ENCODE results near the gene KAT14.
A peak's percentile ranks its signal among the peaks of the same experiment; 100 is the strongest.
"Not testable (repeated sequence)": the region's sequence is repeated elsewhere in the genome, so short reads cannot be mapped to it uniquely, and the experiment has no call there.

KAT14 gene

GRCh38 chr20:18137412-18138265 lies at the start of gene KAT14, which contains the start of gene PET117:
KAT14 (plus strand) TSS chr20:18137863; CDS start chr20:18142661, 4,798 bp downstream.
PET117 (plus strand) TSS chr20:18137863; CDS start chr20:18137956, 93 bp downstream.
- peak; percentile 76 for DNase-seq (ENCODE audit: extremely low spot score, insufficient read length, low read depth)
- FAIRE-seq: peak; percentile 87

- FAIRE-seq; DNase-seq (ENCODE audit: extremely low spot score, insufficient read length, low read depth): not testable (repeated sequence)
Measured at GRCh38 chr20:18088298-18088697, 49.4 kb upstream of the KAT14 start.

- FAIRE-seq; DNase-seq (ENCODE audit: extremely low spot score, insufficient read length, low read depth): not testable (repeated sequence)
Measured at GRCh38 chr20:18088841-18089240, 48.8 kb upstream of the KAT14 start.

- FAIRE-seq (no peak), DNase-seq (ENCODE audit: extremely low spot score, insufficient read length, low read depth) (no peak)
Measured at GRCh38 chr20:18090044-18090443, 47.6 kb upstream of the KAT14 start.

- no peak for DNase-seq (ENCODE audit: extremely low spot score, insufficient read length, low read depth)
- FAIRE-seq: no peak
Measured at GRCh38 chr20:18090477-18090876, 47.2 kb upstream of the KAT14 start.

- no peak for DNase-seq (ENCODE audit: extremely low spot score, insufficient read length, low read depth)
Measured at GRCh38 chr20:18091623-18092022, 46.0 kb upstream of the KAT14 start.

GRCh38 chr20:18092890-18093289 lies 44.8 kb upstream of the KAT14 start:
- DNase-seq (ENCODE audit: extremely low spot score, insufficient read length, low read depth) (no peak), FAIRE-seq (no peak)

More at GRCh38 chr20:18091623-18092022, 46.0 kb upstream of the KAT14 start:
- no peak for FAIRE-seq

- DNase-seq (ENCODE audit: extremely low spot score, insufficient read length, low read depth): no peak
- FAIRE-seq: no peak
Measured at GRCh38 chr20:18093388-18093787, 44.3 kb upstream of the KAT14 start.

- FAIRE-seq (no peak), DNase-seq (ENCODE audit: extremely low spot score, insufficient read length, low read depth) (no peak)
Measured at GRCh38 chr20:18094191-18094590, 43.5 kb upstream of the KAT14 start.

GRCh38 chr20:18100569-18100968 lies 37.1 kb upstream of the KAT14 start:
- FAIRE-seq; DNase-seq (ENCODE audit: extremely low spot score, insufficient read length, low read depth): not testable (repeated sequence)

GRCh38 chr20:18101125-18101810 lies 36.4 kb upstream of the KAT14 start:
- DNase-seq (ENCODE audit: extremely low spot score, insufficient read length, low read depth) (no peak), FAIRE-seq (no peak)

- FAIRE-seq: no peak
Measured at GRCh38 chr20:18103497-18103896, 34.2 kb upstream of the KAT14 start.

GRCh38 chr20:18108326-18108725 lies 29.3 kb upstream of the KAT14 start:
- FAIRE-seq (no peak), DNase-seq (ENCODE audit: extremely low spot score, insufficient read length, low read depth) (no peak)

More at GRCh38 chr20:18103497-18103896, 34.2 kb upstream of the KAT14 start:
- DNase-seq (ENCODE audit: extremely low spot score, insufficient read length, low read depth): no peak

GRCh38 chr20:18128574-18128973 lies 9.1 kb upstream of the KAT14 start:
- FAIRE-seq; DNase-seq (ENCODE audit: extremely low spot score, insufficient read length, low read depth): not testable (repeated sequence)

GRCh38 chr20:18132663-18133062 lies 5.0 kb upstream of the KAT14 start:
- DNase-seq (ENCODE audit: extremely low spot score, insufficient read length, low read depth) (no peak), FAIRE-seq (no peak)

GRCh38 chr20:18133962-18134361 lies 3.7 kb upstream of the KAT14 start:
- no peak for DNase-seq (ENCODE audit: extremely low spot score, insufficient read length, low read depth)

GRCh38 chr20:18138266-18138582 lies 561 bp downstream of the KAT14 start:
- DNase-seq (ENCODE audit: extremely low spot score, insufficient read length, low read depth): no peak
- FAIRE-seq: no peak

More at GRCh38 chr20:18133962-18134361, 3.7 kb upstream of the KAT14 start:
- FAIRE-seq: no peak

- DNase-seq (ENCODE audit: extremely low spot score, insufficient read length, low read depth) (no peak), FAIRE-seq (no peak)
Measured at GRCh38 chr20:18138639-18139583, 1.2 kb downstream of the KAT14 start.

- DNase-seq (ENCODE audit: extremely low spot score, insufficient read length, low read depth): no peak
- no peak for FAIRE-seq
Measured at GRCh38 chr20:18139832-18140231, 2.2 kb downstream of the KAT14 start.

- DNase-seq (ENCODE audit: extremely low spot score, insufficient read length, low read depth): no peak
- FAIRE-seq: no peak
Measured at GRCh38 chr20:18144541-18145099, 7.0 kb downstream of the KAT14 start.

All from GM18507 (cell line).